ENCODE results near the gene ANKH. TPM values are rescaled to one million over a fixed set of nuclear protein-coding genes. Genes with fewer than 3 reads are reported as not detected.

Gene ANKH
- total and polyA plus RNA-seq, 2 of the 13 experiments (the other 11 are each of a cell fraction or from before 2014, with no cell fraction given) = 25.0 to 36.0 TPM

DNA sequence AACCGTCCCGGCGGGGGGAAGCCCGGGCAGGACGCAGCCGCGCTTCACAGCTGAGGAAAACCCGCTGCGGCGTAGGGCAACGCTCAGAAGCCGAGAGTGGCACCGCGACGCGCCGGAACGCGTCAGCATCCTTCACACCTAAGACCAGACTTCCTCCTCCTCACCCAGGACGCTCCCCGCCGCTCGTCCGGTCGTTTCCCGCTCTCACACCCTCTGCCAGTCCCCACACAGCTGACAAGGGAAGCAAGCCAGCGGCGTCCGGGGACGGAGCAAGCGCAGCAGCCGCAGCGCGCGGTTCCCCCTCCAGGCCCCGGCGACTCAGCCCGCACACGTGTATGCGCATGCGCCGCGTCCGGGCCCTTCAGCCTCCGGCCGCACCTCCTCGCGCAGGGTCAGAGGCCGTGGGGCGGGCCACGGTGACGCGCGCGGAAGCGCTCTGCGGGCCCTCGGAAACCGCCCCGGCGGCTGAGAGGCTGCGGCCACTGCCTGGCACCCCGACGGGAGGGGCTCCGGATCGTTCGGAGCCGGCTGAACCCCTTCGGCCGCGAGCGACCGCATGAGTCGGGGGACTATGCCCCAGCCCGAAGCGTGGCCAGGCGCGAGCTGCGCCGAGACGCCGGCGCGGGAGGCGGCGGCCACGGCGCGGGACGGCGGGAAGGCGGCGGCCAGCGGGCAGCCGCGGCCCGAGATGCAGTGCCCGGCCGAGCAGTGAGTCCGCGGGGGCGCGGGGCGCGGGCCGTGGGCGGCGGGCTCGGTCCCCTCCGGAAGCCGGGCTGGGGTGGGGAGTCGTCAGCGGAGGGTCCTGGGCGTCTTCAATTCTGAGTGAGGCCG, 207.1 kb downstream of the ANKH start, which contains the start of gene OTULIN (continued):
- TF ChIP-seq TFAP4 (IDR thresholded peaks at IDR 0.05; ENCODE audit: borderline replicate concordance, low read depth) (peak; percentile 91), ZNF20 (CRISPR knock-in tag; IDR thresholded peaks at IDR 0.05) (no peak), HMG20B (CRISPR knock-in tag; conservative IDR thresholded peaks at IDR 0.05) (no peak; the same call in 1 of the 2 replicates), ZNF530 (CRISPR knock-in tag; IDR thresholded peaks at IDR 0.05; ENCODE audit: low read depth) (no peak), EHMT2 (IDR thresholded peaks at IDR 0.05; ENCODE audit: borderline replicate concordance, low read depth, low read length) (no peak), NR2C2 (CRISPR knock-in tag; IDR thresholded peaks at IDR 0.05; ENCODE audit: borderline replicate concordance) (peak; percentile 98), TBP (CRISPR knock-in tag; IDR thresholded peaks at IDR 0.05) (no peak), ZMAT3 (CRISPR knock-in tag; conservative IDR thresholded peaks at IDR 0.05) (peak; percentile 91), PITX1 (CRISPR knock-in tag; IDR thresholded peaks at IDR 0.05) (peak; percentile 56; the same call in 1 of the 2 replicates), ZNF816 (CRISPR knock-in tag; IDR thresholded peaks at IDR 0.05; ENCODE audit: borderline replicate concordance) (no peak), RNF2 (conservative IDR thresholded peaks at IDR 0.05; ENCODE audit: low read depth) (peak; percentile 95), CREB1 (IDR thresholded peaks at IDR 0.05) (peak; percentile 32; the same call in 1 of the 2 replicates), CREB1 (CRISPR knock-in tag; IDR thresholded peaks at IDR 0.05) (peak; percentile 52), AGO2 (optimal IDR thresholded peaks at IDR 0.05; ENCODE audit: low read depth, low read length) (peak; percentile 38), WIZ (CRISPR knock-in tag; IDR thresholded peaks at IDR 0.05) (peak; percentile 53), PRMT3 (CRISPR knock-in tag; IDR thresholded peaks at IDR 0.05; ENCODE audit: borderline replicate concordance, low read depth) (peak; percentile 45; the same call in 1 of the 2 replicates), RFXAP (CRISPR knock-in tag; IDR thresholded peaks at IDR 0.05; ENCODE audit: borderline replicate concordance) (no peak), XRCC5 (optimal IDR thresholded peaks at IDR 0.05; ENCODE audit: low read length) (peak; percentile 67), ZNF207 (IDR thresholded peaks at IDR 0.05; ENCODE audit: borderline replicate concordance) (no peak), ZBTB2 (CRISPR knock-in tag; IDR thresholded peaks at IDR 0.05; ENCODE audit: low read depth) (peak; percentile 75), ARNT (IDR thresholded peaks at IDR 0.05) (no peak), TAF1 (CRISPR knock-in tag; IDR thresholded peaks at IDR 0.05) (peak; percentile 86)
- TF ChIP-seq, protein P1, sequence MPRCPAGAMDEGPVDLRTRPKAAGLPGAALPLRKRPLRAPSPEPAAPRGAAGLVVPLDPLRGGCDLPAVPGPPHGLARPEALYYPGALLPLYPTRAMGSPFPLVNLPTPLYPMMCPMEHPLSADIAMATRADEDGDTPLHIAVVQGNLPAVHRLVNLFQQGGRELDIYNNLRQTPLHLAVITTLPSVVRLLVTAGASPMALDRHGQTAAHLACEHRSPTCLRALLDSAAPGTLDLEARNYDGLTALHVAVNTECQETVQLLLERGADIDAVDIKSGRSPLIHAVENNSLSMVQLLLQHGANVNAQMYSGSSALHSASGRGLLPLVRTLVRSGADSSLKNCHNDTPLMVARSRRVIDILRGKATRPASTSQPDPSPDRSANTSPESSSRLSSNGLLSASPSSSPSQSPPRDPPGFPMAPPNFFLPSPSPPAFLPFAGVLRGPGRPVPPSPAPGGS (CRISPR knock-in tag; IDR thresholded peaks at IDR 0.05) = peak; percentile 96
- TF ChIP-seq, protein P2, sequence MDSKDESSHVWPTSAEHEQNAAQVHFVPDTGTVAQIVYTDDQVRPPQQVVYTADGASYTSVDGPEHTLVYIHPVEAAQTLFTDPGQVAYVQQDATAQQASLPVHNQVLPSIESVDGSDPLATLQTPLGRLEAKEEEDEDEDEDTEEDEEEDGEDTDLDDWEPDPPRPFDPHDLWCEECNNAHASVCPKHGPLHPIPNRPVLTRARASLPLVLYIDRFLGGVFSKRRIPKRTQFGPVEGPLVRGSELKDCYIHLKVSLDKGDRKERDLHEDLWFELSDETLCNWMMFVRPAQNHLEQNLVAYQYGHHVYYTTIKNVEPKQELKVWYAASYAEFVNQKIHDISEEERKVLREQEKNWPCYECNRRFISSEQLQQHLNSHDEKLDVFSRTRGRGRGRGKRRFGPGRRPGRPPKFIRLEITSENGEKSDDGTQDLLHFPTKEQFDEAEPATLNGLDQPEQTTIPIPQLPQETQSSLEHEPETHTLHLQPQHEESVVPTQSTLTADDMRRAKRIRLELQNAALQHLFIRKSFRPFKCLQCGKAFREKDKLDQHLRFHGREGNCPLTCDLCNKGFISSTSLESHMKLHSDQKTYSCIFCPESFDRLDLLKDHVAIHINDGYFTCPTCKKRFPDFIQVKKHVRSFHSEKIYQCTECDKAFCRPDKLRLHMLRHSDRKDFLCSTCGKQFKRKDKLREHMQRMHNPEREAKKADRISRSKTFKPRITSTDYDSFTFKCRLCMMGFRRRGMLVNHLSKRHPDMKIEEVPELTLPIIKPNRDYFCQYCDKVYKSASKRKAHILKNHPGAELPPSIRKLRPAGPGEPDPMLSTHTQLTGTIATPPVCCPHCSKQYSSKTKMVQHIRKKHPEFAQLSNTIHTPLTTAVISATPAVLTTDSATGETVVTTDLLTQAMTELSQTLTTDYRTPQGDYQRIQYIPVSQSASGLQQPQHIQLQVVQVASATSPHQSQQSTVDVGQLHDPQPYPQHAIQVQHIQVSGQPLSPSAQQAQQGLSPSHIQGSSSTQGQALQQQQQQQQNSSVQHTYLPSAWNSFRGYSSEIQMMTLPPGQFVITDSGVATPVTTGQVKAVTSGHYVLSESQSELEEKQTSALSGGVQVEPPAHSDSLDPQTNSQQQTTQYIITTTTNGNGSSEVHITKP (CRISPR knock-in tag; IDR thresholded peaks at IDR 0.05; ENCODE audit: low read depth) = peak; percentile 85
